HG03521 (cell line): ENCODE results near the gene INPP4A.
"Not testable (repeated sequence)": the region's sequence is repeated elsewhere in the genome, so short reads cannot be mapped to it uniquely, and the experiment has no call there.

ENCODE experiments used
- ATAC-seq: cut with Tn5 transposase; IDR thresholded peaks from one replicate; pipeline ENCODE4 v1.9.1; 2021; ENCODE audit warnings: mild to moderate bottlenecking, moderate library complexity; ENCODE audit not compliant: unreplicated experiment

The INPP4A gene

DNA sequence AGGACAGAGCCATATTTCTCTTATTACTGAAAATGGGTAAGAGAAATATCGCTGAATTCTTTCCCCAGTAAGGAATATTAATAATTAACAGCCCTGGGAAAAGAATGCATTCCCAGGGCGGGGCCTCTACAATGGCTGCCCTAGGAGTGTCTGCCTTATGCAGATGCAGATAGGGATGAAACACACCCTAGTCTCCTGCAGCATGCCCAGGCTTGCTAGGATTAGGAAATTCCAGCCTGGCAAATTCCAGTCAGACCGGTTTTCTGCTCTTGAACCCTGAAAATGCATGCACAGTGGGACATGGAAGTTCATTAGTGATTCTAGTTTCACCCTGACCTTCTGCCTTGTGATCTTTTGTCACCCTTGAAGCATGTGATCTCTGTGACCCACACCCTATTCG is 9.0 kb upstream of the INPP4A start:
- ATAC-seq: not testable (repeated sequence)

DNA sequence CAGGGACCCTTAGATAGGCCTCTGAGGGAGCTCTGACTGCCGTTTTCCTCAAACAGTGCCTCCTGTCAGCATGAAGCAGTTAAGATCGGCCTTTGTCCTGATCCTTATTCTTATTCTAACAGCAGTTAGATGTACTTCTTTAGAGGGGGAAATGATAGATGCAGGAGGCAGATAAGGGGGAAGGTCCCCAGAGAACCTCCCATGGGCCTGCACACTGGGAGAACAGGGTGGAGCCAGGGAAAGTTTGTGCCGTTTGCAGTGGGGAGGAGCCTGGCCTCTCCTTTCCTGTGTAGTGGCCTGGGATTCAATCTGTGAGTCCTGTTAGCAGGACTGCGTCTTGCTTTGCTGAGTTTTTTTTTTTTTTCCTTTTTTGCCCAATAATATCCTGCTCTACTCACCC is 7.9 kb upstream of the INPP4A start:
- no peak for ATAC-seq

DNA sequence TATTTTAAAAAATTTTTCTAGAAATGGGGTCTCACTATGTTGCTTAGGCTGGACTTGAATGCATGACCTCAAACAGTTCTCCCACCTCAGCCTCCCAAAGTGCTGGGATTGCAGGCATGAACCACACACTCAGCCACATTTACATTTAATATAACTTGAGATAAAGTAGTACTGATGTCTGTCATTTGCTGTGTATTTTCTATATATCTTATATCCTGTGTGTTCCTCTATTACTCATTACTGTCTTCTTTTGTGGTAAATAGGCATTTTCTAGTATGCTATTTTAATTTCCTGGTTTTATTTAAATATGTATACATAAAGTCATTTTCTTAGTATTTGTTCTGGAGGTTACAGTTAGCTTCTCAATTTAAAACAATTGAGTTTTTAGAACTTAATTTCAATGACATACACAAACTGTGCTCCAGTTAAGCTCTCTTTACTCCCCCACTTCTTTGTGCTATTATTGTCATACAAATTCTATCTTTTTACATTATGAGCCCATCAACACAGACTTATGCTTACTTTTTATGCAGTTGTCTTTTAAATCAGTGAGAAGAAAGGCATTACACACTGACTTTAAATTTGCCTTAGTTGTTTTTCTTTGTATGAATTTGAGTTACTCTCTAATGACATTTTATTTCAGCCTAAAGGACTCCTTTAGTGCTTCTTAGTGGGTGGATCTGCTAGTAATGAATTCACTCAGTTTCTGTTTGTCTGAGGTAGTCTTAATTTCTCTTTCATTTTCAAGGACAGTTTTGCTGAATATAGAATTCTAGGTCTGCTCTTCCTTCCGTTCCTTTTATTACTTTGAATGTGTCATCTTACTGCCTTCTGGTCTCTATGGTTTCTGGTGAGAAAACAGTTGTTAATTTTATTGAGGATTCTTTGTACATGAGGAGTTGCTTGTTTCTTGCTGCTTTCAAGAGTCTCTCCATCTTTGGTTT is 6.2 kb upstream of the INPP4A start:
- ATAC-seq: peak; percentile 94

DNA sequence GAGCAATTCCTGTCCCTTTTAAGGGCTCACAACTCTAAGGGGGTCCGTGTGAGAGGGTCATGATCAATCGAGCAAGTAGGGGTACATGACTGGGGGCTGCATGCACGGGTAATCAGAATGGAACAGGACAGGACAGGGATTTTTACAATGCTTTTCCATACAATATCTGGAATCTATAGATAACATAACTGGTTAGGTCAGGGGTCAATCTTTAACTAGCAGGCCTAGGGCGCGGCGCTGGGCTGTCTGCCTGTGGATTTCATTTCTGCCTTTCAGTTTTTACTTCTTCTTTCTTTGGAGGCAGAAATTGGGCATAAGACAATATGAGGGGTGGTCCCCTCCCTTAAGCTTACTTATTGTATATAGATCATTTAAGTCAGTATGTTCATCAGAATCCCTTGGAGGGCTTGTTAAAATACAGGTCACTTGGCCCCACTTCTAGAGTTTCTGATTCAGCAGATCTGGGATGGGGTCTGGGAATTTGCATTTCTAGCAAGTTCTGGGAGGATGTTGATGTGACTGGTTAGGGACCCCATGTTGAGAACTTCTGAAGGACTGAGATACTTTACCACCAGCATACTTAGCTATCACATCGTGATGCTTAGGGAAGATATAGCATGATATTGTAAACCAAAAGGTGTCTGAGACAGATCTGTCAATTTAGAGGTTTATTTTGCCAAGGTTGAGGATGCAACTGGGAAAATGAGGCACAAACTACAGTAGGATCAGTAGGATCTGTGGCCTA is 2.8 kb upstream of the INPP4A start:
- no peak for ATAC-seq

DNA sequence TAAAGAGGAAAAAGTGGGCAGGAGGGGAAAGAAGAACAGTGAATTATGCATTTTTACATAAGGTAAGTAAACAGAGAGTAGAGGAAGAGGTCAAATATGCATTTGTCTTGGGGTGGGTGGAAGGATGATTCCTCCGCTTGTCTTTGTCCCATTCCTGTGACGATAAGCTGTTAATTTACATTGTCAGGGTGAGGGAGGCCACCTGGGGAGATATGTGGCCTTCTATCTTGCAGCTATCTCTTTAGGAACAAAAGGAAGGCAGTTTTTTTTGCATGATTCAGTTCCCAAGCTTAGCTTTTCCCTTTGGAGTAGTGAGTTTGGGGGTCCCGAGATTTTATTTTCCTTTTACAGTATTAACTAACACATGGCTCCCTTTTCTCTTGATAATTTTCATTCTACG is 2.2 kb upstream of the INPP4A start:
- ATAC-seq: no peak

DNA sequence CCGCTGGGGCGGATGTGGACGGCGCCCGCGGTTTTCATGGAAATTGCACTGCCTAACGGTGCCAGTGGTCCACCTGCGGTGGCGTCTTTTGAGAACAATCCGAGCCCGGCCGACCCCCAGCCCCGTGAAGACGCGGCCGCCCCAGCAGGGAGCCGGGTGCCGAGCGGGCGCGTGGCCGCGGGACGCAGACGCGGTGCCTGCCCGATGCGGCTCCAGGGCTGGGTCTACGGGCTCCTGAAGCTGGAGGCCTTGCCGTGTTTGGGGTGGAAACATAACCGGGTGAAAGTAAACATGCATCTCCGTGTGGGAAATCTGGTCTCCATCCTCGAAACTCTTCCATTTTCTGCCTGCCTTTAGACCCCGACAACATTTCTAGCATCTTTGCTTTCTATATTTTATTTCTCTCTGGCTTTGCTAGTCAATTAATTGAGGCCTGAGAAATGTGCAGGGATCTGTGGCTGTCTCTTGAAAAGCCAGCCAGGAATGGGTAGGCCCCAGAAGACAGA is 572 bp downstream of the INPP4A start:
- peak; percentile 35 for ATAC-seq

DNA sequence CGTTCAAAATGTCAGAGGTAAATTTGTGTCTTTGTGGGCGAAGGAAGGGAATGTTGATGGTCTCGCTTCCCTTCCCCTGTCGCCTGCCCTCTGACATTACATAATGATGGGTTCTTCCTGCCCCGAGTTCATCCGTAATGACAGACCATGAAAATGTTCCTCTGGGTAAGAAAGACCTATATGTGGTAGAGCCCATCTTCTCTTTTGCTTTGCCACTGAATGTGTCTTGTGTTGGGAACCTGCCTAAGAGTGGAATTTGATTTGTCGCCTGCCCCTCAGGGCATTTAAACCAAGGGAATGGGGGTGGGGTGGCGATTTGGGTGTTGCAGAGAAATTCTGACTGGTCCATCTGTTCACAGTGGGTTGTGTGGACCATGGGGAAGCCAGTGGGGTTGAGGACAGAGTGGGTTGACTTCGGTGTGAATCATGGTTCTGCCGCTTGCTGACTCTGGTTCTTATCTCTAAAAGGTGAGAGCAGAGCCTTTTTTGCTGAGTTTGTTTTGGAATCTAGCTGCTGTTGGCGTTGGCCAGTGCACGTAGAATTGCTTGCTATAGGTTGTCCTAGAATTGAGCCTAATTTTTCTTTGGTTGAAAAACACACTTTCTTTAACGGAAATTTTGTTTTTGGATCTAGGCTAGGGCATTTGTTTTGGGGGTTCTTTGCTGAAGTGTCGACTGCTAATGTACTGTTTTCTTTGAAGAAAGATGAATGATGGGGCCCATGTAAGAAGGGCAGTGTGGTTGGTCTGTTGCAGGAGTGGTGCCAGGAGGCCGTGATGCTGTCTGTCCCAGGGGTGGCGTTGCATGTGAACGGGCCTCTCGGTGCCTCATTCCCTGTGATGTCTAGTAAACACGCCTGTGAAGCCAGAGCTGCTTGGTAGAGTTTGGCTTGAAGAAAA is 1.3 kb downstream of the INPP4A start:
- ATAC-seq: no peak

DNA sequence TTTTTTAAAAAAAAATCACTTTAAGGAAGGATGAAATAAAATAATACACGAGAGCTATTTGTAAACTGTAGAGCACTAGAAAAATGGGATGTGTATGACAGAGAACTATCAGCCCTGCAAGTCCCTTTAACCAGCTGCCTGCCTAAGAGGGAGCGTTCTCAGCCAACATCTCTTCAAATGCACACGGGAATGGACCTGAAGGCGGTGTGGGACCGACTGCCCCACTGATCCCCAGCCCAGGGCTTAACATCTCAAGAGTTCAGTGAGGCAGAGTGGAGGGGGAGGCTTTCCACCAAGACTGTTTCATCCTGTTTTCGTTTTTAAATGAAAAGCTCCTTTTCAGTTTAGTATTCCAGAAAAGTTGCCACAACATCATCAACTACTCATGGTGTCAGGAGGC is 2.2 kb downstream of the INPP4A start:
- no peak for ATAC-seq

DNA sequence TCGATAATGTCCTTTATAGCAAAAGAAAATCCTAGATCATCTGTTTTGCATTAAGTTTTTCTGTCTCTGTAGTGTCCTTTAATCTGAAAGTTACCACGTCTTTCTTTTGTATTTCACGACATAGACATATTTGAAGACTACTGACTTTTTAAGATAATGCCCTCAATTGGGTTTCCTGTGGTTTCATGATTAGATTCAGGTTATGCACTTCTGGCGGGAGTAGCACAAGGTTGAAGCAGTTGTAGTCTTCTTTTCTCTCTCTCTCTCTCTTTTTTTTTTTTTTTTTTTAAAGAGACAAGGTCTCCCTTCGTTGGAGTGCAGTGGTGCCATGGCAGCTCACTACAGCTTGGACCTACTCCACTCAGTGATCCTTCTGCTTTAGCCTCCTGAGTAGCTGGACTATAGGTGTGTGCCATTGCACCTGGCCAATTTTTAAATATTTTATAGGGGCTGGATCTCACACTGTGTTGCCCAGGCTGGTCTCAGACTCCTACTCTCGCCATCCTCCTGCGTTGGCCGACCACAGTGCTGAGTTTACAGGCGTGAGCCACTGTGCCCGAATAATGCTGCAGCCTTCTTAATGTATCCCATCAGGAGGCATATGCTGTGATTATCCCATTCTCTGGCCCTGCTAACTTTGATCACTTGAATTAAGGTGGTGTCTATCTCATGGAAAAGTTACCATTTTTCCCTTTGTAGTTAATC is 3.9 kb downstream of the INPP4A start:
- ATAC-seq: no peak

DNA sequence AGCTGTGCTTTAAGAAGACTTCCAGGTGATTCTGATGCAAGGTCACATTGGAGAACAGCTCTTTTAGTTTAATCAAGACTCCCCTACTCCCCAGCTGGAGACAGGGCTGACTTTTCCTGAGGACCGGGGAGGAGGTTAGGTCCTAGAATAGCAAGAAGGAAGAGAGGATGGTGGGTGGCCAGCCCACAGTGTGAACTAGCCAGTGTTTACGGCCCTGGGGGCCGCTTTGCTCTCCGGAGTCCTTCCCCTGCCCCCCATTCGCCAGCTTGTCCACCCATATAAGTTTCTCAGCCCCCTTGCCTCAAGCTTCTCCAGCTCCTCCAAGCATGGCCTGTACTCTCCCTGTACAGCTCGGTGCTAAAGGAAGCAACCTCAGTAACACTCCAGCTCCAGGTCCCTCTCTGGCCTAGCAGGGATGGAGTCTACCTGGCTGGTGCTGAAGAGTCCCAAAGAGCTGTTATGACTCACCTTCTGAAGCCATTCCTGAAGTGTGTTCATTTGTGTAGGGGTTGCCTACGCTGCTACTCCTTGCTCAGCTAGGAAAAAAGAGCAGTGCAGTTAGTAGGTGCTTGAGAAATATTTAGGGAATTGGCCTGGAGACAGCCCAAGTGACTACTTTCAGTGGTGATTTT is 7.9 kb downstream of the INPP4A start:
- no peak for ATAC-seq

DNA sequence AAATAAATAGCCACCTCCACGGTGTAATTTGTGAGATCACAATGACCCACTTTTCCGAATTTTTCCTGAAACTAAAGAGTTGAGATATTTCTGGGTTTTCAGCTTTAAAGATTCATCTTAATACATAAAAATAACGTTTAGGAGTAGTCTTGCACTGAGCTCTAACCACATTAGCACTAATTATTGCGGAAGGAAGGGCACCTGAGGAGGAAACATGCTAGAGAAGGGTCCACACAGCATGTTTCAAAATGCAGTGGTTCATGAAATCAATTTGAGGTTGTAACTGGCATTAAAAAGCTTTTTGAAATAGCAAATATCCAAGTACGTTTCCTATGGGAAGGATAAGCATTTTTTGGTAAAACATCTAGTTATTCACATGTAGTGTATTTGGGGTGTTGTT is 8.4 kb downstream of the INPP4A start:
- ATAC-seq: no peak

DNA sequence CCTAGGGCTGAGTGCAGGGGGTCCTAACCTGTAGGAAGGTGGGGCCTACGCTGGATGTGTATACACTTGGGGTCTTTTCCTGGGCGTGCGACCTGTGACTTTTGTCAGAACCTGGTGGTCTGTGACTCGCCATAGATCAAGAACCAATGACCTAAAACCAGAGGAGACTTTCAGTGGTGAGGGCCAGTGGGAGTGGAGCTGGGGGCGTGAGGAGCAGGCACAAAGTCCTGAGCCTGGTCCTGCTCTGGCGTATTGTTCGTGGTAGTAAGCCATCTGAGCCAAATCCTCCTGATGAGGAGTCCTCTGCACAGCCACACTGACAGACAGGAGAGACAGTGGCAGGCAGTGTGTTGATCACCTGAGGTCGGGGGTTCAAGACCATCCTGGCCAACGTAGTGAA is 8.9 kb downstream of the INPP4A start:
- no peak for ATAC-seq

DNA sequence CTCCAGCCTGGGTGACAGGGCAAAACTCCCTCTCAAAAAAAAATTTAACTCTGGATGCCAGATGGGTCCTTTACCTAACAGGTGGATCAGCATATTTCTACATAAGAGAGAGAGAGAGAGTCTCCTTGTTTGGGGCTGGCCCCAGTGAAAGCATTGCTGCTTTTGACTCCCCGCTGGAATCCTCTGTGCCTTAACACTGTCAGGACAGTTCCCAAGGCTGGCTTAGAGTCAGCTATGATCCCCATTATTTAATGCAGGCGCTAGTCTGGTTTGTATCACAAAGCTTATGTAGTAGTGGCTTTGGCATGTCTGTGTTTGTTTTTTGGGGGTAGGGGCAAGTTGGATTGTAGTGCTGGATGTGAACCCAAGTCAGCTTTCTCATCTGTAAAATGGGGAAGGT is 9.4 kb downstream of the INPP4A start:
- ATAC-seq: no peak

DNA sequence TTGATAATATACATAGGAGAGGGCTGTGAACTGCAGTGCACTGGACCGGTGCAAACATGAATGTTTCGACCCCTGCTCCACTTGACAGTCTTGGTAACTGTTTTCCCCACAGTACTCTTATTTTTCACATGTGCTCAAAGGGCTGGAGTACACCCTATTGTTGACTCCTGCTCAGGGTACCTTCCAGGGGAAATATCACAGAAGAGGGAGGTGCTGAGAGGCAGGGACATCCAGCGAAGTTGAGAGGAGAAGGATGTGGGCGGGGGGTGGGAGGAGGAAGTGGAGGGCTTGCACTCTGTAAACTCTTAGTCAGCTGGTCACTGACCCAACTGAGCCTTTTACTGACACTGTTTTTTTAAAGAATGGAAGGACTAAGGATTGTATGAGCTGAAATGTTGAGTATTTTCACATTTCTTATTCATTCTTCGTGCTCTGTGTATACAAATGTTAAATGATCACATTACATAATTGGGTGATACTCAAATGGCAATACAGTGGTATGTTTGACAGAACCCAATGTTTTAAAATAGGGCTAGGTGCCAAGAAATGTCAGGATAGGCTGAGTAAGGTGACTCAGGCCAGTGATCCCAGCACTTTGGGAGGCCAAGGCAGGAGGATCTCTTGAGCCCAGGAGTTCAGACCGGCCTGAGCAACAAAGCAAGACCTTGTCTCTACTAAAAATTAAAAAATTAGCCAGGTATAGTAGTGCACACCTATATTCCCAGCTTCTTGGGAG is 10.0 kb downstream of the INPP4A start:
- no peak for ATAC-seq

DNA sequence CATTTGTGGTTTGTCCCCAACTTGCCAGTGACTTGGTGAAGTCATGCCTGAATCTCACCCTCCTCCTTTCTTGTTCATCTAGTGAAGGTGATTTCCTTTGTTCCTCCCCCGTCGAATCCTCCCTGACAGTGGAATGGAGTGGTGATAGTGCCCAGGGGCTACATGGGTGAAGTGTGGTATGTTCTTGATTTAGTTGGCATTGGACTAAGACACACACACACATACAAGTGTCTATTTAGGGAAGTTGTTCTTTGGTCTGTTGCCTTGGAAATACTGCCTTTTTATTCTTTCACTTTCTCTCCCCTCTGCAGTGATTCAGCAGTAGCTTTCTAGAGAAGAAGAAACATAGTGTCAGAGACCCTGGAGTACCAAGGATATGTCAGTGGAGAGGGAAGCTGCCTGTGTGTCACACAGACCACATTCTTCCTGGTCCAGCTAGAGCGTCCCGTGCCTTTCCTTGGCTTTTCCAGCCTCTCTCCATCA is 10.9 kb downstream of the INPP4A start:
- ATAC-seq: peak; percentile 43

DNA sequence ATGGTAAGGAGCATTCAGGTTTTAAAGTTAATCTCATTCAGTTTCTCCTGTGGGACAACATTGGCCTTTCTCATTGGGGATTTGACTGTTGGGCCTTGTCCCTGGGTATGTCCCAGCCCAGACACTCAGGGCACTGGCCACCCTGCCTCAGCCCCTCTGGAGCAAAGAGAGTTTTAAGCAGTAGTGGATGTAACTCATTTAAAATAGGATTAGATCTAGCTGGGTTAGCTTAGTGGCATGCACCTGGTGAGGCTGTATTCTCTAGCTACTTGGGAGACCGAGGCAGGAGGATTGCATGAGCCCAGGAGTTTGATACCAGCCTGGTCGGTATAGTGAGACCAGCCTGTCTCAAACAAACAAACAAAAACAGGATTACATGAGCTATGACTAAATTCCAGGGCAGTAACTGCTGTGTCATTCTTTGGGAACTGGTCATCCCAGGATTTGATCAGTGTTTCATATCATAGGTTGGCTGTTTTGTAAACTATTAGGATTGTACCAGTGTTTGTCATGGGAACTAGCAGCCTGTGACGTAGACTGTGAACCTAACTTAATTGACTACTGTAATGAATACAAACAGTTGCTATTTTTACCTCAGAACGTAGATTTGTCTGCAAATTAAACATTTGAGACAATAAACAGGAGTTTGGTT is 12.5 kb downstream of the INPP4A start:
- ATAC-seq: no peak

DNA sequence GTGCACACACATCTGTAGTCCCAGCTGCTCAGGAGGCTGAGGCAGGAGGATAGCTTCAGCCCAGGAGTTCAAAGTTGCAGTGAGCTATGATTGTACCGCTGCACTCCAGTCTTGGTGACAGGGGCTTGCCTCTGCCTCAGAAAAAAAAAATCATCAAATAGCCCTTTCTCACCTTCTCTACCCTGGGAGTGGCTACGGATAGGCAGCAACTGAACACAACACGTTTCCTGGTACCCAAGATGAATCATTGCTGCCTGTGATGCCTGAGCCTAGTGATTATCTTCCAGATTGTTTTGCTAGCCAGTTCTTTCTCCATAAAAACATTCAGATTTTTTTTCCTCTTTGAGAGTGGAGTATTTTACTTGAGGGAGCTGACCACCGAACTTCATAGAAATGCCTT is 13.5 kb downstream of the INPP4A start:
- ATAC-seq: no peak

DNA sequence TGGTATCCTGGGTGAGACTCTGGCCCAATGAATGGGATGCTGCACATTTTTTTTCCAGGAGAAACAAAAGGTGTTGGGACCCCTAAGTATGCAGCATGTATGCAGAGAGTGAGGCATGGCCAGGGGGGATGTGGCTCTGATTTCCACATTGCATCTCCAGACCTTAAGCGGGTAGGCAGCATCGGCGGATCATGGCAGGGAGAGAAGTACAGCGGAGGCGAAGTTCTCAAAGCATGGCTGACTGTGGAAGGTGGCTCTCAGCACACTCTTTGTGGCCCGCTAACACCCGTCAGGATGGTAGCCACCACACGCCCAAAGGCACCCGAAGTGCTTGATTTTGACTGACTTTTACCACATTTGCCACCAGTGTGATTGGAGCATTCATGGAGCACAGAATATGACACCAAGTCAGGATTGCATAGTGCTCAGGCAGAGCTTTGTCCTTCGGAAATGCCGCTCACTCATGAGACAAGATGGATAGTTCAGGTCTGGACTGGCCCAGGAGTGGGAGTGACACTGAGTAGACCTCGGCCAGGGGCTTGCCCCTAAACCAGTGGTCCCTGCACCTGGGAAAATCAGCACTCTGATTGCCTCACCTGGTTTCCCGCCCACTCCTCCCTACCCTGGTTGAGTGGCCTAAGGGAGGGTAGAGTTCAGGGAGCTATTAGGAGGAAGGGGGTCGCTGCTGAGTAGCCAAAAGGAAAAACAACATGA is 14.2 kb downstream of the INPP4A start:
- ATAC-seq: no peak
